GM23248 (cell line): Measurements from ENCODE around the gene HSPB3. TPM values are rescaled to one million over a fixed set of nuclear protein-coding genes. Genes with fewer than 3 reads are reported as not detected.
"Not testable (repeated sequence)": the region's sequence is repeated elsewhere in the genome, so short reads cannot be mapped to it uniquely, and the experiment has no call there.

Source experiments
- DNase-seq: peaks from one replicate; pipeline ENCODE4 v3.0.0-alpha.2; 2015
- H2AFZ ChIP-seq: fragments of 200-600 bp; sonication (generic); 2 replicates; pipeline ENCODE4 v1.6.1; 2016; ENCODE audit warnings: antibody characterized with exemption
- H3F3A ChIP-seq: fragments of 200-600 bp; sonication (generic); 2 replicates; pipeline ENCODE4 v1.6.1; 2016; ENCODE audit warnings: mild to moderate bottlenecking, antibody characterized with exemption, mixed run types; ENCODE audit not compliant: insufficient read depth
- H3K27ac ChIP-seq: fragments of 200-600 bp; sonication (generic); 2 replicates; pipeline ENCODE4 v1.5.1; 2016; ENCODE audit warnings: mild to moderate bottlenecking
- H3K27me3 ChIP-seq: fragments of 200-600 bp; sonication (generic); replicated peaks from 2 replicates; pipeline ENCODE4 v1.6.1; 2016; ENCODE audit warnings: mild to moderate bottlenecking; ENCODE audit not compliant: insufficient read depth
- H3K36me3 ChIP-seq: fragments of 200-600 bp; sonication (generic); 2 replicates; pipeline ENCODE4 v1.6.1; 2016; ENCODE audit warnings: low read depth, mild to moderate bottlenecking
- H3K4me1 ChIP-seq: fragments of 200-600 bp; sonication (generic); 2 replicates; pipeline ENCODE4 v1.6.1; 2016; ENCODE audit warnings: mild to moderate bottlenecking; ENCODE audit not compliant: insufficient read depth
- H3K4me2 ChIP-seq: fragments of 200-600 bp; sonication (generic); one replicate; pipeline ENCODE4 v1.6.1; 2016; ENCODE audit warnings: mild to moderate bottlenecking; ENCODE audit not compliant: unreplicated experiment
- H3K4me3 ChIP-seq: fragments of 200-600 bp; sonication (generic); 2 replicates; pipeline ENCODE4 v1.5.1; 2016; ENCODE audit warnings: mild to moderate bottlenecking
- H3K79me2 ChIP-seq: fragments of 200-600 bp; sonication (generic); 2 replicates; pipeline ENCODE4 v1.6.1; 2016; ENCODE audit warnings: mild to moderate bottlenecking; ENCODE audit not compliant: insufficient read depth
- H3K9ac ChIP-seq: fragments of 200-600 bp; sonication (generic); 2 replicates; pipeline ENCODE4 v1.6.1; 2016; ENCODE audit warnings: mild to moderate bottlenecking
- H3K9me2 ChIP-seq: fragments of 200-600 bp; sonication (generic); 2 replicates; pipeline ENCODE4 v1.6.1; 2016; ENCODE audit warnings: mixed run types, mild to moderate bottlenecking, moderate library complexity; ENCODE audit not compliant: insufficient read depth
- H3K9me3 ChIP-seq: fragments of 200-600 bp; sonication (generic); one replicate; pipeline ENCODE4 v1.6.1; 2017; ENCODE audit warnings: low read depth
- H4K20me1 ChIP-seq: fragments of 200-600 bp; sonication (generic); 2 replicates; pipeline ENCODE4 v1.6.0; 2016; ENCODE audit not compliant: insufficient read depth
- EZH2 ChIP-seq: fragments of 200-600 bp; sonication (generic); IDR thresholded peaks from 2 replicates; pipeline ENCODE4 v1.6.1; 2018; ENCODE audit warnings: antibody characterized with exemption, mild to moderate bottlenecking; ENCODE audit not compliant: insufficient read depth, poor library complexity, severe bottlenecking
- EZH2phosphoT487 ChIP-seq: fragments of 200-600 bp; sonication (generic); IDR thresholded peaks from 2 replicates; pipeline ENCODE4 v1.6.1; 2018; ENCODE audit warnings: antibody characterized with exemption, moderate library complexity, mild to moderate bottlenecking, low read depth; ENCODE audit not compliant: insufficient read depth
- WGBS, 2 experiments: methylation state at CpG; one replicate each; pipeline ENCODE4 v1.1.6; 2015 to 2017; ENCODE audit warnings: low lambda C conversion rate in 2 of 2, low coverage in 1 of 2; ENCODE audit errors: missing lambda C conversion rate in 2 of 2; 5-methylcytosine and 5-hydroxymethylcytosine counted together
- in situ Hi-C: fragments of 300-500 bp; cut with MboI; formaldehyde crosslinking; loops from 2 replicates; pipeline ENCODE4 v1.15.0; 2020
- polyA plus RNA-seq: library from polyadenylated mRNA; unstranded; fragments of >200 nt; fragmentation: Nextera tagmentation; extraction: Ambion mirVana; gene quantifications from 2 replicates; pipeline ENCODE4 v1.2.1, GENCODE V29; 2016
- total RNA-seq: library from RNA; depleted of rRNA; stranded (reverse); fragments of >200 nt; shearing (Covaris generic); gene quantifications from 2 replicates; pipeline ENCODE4 v1.2.3, GENCODE V29; 2014

HSPB3 gene
- total and polyA plus RNA-seq, 2 experiments from 2014 or later, result 4.1 to 5.4 TPM

- H2AFZ ChIP-seq, result no peak overlapping the region
- H3K9ac ChIP-seq, result no peak overlapping the region
- no peaks in the 10 kb centered on the region for H4K20me1 ChIP-seq
- H3K27ac ChIP-seq, result no peak overlapping the region
- H3K9me3 ChIP-seq, result no peaks in the 10 kb centered on the region
- 72 to 89% methylated on average over 1 of the region's 1 CpG for WGBS, 2 experiments
- H3K4me1 ChIP-seq, result peaks cover 5% of the 10 kb centered on the region; the same call in 1 of the 2 replicates
- in situ Hi-C loops, result no loop called here
- no peak for DNase-seq
- H3K79me2 ChIP-seq, result no peaks in the 10 kb centered on the region
- H3K9me2 ChIP-seq, result no peaks in the 10 kb centered on the region
- no peaks in the 10 kb centered on the region for H3K27me3 ChIP-seq
- TF ChIP-seq EZH2, result no peak
- TF ChIP-seq EZH2phosphoT487, result no peak
- no peak overlapping the region for H3K4me3 ChIP-seq
- H3K36me3 ChIP-seq, result no peaks in the 10 kb centered on the region
- no peaks in the 10 kb centered on the region for H3F3A ChIP-seq
- no peak overlapping the region for H3K4me2 ChIP-seq
These were observed 22.5 kb downstream of the HSPB3 start for GRCh38 chr5:54477941-54478478.

- Histone ChIP-seq H3K9me3 (no peaks in the 10 kb centered on the region), H3K9me2 (no peaks in the 10 kb centered on the region), H3K79me2 (no peaks in the 10 kb centered on the region), H3F3A (no peaks in the 10 kb centered on the region), H3K27ac (no peak overlapping the region), H2AFZ (no peak overlapping the region), H3K4me1 (peaks cover 14% of the 10 kb centered on the region), H3K36me3 (no peaks in the 10 kb centered on the region), H3K4me3 (no peak overlapping the region), H3K4me2 (no peak overlapping the region), H4K20me1 (no peaks in the 10 kb centered on the region), H3K9ac (no peak overlapping the region), H3K27me3 (no peaks in the 10 kb centered on the region)
- in situ Hi-C loops, result no loop called here
- peak; percentile 27 for DNase-seq
- TF ChIP-seq EZH2 (no peak), EZH2phosphoT487 (no peak)
These were observed 24.8 kb downstream of the HSPB3 start for GRCh38 chr5:54480296-54480695.

- 56 to 59% methylated on average over 5 of the region's 5 CpGs for WGBS, 2 experiments
- Histone ChIP-seq H3K9me3 (no peaks in the 10 kb centered on the region), H4K20me1 (no peaks in the 10 kb centered on the region), H3K27me3 (no peaks in the 10 kb centered on the region), H3K9me2 (no peaks in the 10 kb centered on the region), H3K9ac (no peak overlapping the region), H3K27ac (no peak overlapping the region), H3K4me1 (peaks cover 14% of the 10 kb centered on the region), H3K4me3 (no peak overlapping the region), H3F3A (no peaks in the 10 kb centered on the region), H3K4me2 (no peak overlapping the region), H3K79me2 (no peaks in the 10 kb centered on the region), H2AFZ (no peak overlapping the region), H3K36me3 (no peaks in the 10 kb centered on the region)
- TF ChIP-seq EZH2 (no peak), EZH2phosphoT487 (no peak)
- peak; percentile 36 for DNase-seq
- in situ Hi-C loops, result no loop called here
These were observed 28.9 kb downstream of the HSPB3 start for GRCh38 chr5:54484219-54484894.

GRCh38 chr5:54485659-54486058 lies 30.2 kb downstream of the HSPB3 start:
- H3K4me2 ChIP-seq, H3K27me3 ChIP-seq, DNase-seq, H3K9ac ChIP-seq, H3K9me2 ChIP-seq, H3F3A ChIP-seq, H4K20me1 ChIP-seq, H3K4me3 ChIP-seq, H3K27ac ChIP-seq, H3K9me3 ChIP-seq, in situ Hi-C loops, H2AFZ ChIP-seq, H3K79me2 ChIP-seq, H3K4me1 ChIP-seq, H3K36me3 ChIP-seq: not testable (repeated sequence)

GRCh38 chr5:54489648-54489979 lies 34.1 kb downstream of the HSPB3 start:
- H2AFZ ChIP-seq, H3K9me2 ChIP-seq, H3K4me3 ChIP-seq, H3K4me2 ChIP-seq, H3K36me3 ChIP-seq, in situ Hi-C loops, H3K79me2 ChIP-seq, H3K9ac ChIP-seq, DNase-seq, H4K20me1 ChIP-seq, H3K9me3 ChIP-seq, H3F3A ChIP-seq, H3K27ac ChIP-seq, H3K27me3 ChIP-seq: not testable (repeated sequence)
- 22 to 33% methylated on average over 2 of the region's 2 CpGs for WGBS, 2 experiments
- H3K4me1 ChIP-seq, result peaks cover 19% of the 10 kb centered on the region
